HTERT RPE-1 (cell line): ENCODE measurements around the gene ABAT.

Experiments
- in situ Hi-C: fragments of 300-500 bp; cut with MboI; formaldehyde crosslinking; loops from 4 replicates; pipeline ENCODE4 v1.14.3; 2020; ENCODE audit warnings: low sequenced_read_pairs

The ABAT gene

DNA sequence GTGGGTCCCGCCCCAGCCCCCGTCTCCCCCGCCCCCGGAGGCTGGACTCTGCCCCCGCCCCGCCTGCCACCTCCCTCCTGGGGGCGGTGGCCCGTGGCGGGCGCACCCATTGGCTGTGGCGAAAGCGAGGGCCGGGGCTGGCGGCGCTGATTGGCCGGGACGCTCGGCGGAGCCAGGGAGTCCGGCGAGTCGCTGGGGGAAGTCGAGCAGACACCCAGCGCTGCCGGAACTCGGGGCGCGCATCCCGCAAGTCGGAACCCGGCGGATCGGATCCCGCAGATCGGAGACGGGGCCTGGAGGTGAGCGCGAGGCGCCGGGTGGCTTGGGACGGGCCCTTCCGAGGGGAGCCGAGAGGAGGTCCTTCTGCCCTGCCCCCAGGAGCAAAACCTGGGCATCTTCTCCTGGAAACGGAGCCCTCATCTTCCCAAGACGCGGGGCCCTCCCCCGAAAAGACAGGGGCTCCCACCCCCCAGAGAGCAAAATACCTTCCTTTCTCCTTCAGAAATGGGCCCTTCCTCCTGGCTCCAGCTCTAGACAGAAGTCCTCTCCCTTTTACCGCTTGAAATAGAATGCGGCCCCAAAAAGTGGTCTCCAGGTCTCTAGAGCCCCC, at the start of gene ABAT:
ABAT (plus strand) TSS at position 205 of the 610 bp plus-strand sequence. CDS start 61,123 bp downstream, outside the sequence.
- in situ Hi-C loops = no loop called here

- in situ Hi-C loops = no loop called here
Measured at GRCh38 chr16:8625491-8626087, 48.8 kb upstream of the ABAT start.

GRCh38 chr16:8626946-8627345, 47.5 kb upstream of the ABAT start:
- in situ Hi-C loops = no loop called here

- in situ Hi-C loops = no loop called here
Measured at GRCh38 chr16:8627456-8627855, 47.0 kb upstream of the ABAT start.

GRCh38 chr16:8628981-8629725, 45.3 kb upstream of the ABAT start:
- in situ Hi-C loops = no loop called here

GRCh38 chr16:8630255-8630953, 44.0 kb upstream of the ABAT start:
- in situ Hi-C loops = no loop called here

GRCh38 chr16:8631373-8631772, 43.0 kb upstream of the ABAT start:
- in situ Hi-C loops = no loop called here

- in situ Hi-C loops = no loop called here
Measured at GRCh38 chr16:8631818-8632465, 42.5 kb upstream of the ABAT start.

GRCh38 chr16:8632675-8633182, 41.7 kb upstream of the ABAT start:
- in situ Hi-C loops = no loop called here

GRCh38 chr16:8634991-8635736, 39.3 kb upstream of the ABAT start:
- in situ Hi-C loops = no loop called here

GRCh38 chr16:8639694-8640093, 34.7 kb upstream of the ABAT start:
- in situ Hi-C loops = no loop called here

DNA sequence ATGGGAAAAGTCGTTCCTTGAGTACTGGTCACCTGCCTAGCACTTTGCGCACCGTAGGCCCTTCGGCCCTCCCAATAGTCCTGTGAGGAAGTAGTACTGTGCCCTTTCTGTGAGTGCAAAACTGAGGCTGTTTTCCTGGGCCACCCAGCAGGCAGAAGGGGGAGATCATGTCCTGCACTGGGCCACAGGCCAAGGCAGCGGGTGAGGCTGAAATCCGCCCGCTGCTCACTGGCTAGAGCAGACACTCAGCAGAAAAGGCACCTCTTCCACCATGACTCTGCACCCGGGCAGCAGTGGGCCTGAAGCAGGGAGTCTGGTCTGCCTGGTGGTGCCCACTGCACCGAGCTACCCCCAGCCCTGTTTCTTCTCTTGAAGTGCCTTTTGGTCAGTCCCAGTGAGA, 32.7 kb upstream of the ABAT start:
- in situ Hi-C loops = no loop called here

- in situ Hi-C loops = no loop called here
Measured at GRCh38 chr16:8642146-8642545, 32.3 kb upstream of the ABAT start.

DNA sequence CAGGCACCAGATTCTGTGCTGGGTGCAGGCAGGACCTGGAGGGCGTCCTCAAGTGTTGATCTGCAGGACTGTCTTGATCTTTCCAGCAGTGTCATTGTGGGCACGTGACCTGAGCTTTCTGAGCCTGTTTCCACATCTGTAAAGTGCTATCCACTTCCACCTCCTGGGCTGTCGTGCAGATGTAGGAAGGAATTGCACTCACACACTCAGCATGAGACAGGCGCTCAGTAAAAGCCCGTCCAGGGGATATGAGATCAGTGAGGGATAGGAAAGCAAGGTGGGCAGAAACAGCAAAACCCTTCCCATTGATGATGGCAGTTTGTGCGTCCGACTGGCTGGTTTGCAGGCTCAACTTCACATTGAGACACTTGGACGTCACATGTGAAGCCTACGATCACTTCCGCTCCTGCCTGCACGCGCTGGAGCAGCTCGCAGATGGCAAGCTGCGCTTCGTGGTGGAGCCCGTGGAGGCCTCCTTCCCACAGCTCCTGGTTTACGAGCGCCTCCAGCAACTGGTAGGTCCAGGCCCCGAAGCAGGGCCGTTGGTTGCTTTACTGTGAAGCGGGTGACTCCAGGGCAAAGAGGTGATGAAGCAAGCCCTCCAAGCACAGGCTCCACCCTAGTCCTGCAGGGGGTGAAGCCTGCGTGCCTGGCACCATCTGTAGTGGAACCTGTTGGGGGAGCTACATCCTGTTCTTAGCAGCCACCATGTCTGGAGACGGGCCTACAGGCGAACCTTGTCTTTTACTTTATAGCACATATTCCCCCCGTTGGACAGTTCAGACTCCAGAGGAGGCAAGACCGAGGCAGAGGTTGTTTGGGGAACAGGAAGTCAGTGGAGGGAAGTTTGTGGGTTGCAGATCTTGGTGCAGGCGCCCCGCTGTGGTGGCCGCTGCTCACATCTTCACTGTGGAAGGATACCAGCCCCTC, 29.9 kb upstream of the ABAT start:
- in situ Hi-C loops = no loop called here

GRCh38 chr16:8645141-8645521, 29.3 kb upstream of the ABAT start:
- in situ Hi-C loops = no loop called here

- in situ Hi-C loops = no loop called here
Measured at GRCh38 chr16:8645831-8646230, 28.6 kb upstream of the ABAT start.

- in situ Hi-C loops = no loop called here
Measured at GRCh38 chr16:8646326-8647053, 27.9 kb upstream of the ABAT start.

DNA sequence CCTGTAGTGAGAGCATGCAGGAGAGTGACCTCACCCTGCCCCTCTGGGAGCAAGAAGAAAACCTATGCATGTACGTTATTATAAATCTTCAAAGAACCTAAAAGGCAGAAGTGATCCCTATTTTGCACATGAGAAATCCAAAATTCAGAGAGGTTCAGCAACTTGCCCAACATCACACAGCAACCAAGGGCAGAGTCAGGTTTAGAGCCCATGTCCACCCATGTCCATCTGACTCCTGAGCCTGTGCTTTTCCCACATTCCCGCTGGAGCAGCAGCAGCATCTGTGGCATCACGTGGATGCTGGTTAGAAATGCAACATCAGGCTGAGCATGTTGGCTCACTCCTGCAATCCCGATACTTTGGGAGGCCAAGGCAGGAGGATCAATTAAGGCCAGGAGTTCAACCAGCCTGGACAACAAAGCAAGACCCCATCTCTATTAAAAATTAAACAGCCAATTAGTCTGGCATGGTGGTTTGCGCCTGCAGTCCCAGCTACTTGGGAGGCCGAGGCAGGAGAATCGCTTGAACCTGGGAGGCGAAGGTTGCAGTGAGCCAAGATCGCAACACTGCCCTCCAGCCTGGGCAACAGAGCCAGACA, 26.6 kb upstream of the ABAT start:
- in situ Hi-C loops = no loop called here
